GM18868 (cell line): ENCODE measurements around the gene VPS29.

ENCODE experiments used
- ATAC-seq: cut with Tn5 transposase; IDR thresholded peaks from one replicate; pipeline ENCODE4 v1.9.1; 2021; ENCODE audit warnings: mild to moderate bottlenecking, moderate library complexity; ENCODE audit not compliant: unreplicated experiment

The VPS29 gene

DNA sequence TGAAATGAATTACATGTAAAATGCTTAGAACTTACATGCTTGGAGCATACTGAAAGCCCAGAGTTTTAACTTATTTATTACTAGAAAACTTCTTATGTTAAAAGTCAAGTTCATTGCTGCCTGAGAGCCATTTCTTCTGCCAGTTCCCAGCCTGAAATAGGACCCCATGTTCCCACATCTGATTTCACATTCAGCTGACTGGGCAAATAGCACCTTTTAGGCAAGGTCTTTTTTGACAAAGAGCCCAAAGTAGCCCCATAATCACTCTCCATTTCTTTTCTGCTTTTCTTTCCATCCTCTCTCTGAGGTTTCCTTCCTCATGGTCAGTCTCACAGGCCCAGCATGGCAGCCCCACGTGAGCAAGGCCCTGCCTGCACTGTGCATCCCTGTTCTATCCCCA, 50.6 kb downstream of the VPS29 start:
- no peak for ATAC-seq

DNA sequence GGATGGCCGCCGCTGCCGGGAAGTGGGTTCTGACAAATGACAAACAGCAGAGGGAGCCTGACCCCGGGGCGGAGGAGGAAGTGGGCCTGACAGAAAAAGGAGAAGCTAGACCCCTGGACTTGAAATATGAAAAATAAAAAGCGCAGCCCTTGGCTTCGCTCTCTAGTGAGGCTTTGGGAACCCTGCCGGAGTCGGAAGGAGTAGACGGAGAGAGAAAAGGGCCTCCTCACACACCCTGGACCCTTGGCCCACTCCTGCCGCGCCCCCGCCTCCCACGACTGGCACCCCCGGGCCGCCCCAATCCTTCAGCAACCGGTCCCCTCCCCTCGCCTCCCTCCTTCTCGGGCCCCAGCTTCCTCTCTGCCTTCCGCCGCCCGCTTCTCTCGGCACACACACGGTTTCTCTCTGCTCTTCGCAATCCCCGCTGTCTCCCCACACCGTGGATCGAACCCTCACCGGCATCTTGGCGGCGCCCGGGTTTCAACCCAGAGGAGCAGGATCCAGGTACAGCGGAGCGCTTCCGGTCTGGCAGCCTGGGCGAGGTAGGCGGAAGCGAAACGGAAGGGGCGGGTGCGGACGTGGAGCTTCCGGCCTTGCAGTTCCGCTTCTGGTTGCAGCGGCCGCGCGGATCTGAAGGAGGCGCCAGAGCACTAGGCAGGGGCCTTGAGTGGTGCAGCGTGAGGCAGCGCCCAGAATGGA, 52.0 kb downstream of the VPS29 start, which contains the start of gene ARPC3:
Gene ARPC3 (minus strand): TSS at position 539 of the 699 bp plus-strand sequence. CDS start 77 bp downstream, at position 462.
- ATAC-seq = peak; percentile 94

DNA sequence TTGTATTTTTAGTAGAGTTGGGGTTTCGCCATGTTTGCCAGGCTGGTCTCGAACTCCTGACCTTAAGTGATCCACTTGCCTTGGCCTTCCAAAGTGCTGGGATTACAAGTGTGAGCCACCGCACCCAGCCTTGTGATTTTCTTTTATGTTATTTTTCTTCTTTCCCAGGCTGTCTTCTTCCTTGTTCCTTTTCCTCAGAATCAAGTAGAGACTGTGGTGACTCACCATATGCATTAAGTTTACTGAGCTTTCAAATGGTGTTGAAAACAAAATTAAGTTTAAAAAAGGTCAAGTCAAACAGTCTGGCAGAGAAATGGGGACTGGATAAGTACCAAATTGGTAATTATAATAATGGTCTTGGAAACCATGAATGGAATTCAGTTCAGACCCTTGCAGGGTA, 57.5 kb downstream of the VPS29 start:
- no peak for ATAC-seq
